B cell (primary cell): Measurements from ENCODE around the gene STAC. TPM values are rescaled to one million over a fixed set of nuclear protein-coding genes. Genes with fewer than 3 reads are reported as not detected.

ENCODE experiments used
- ATAC-seq: fragments of 200-7000 bp; cut with Tn5 transposase; one replicate; pipeline ENCODE4 v1.10.0; 2021; ENCODE audit warnings: low read depth, mild to moderate bottlenecking, moderate number of reproducible peaks, moderate library complexity
- CTCF ChIA-PET: fragments of 350-600 bp; sonication (Branson Sonifier 250); formaldehyde crosslinking; loops from one replicate; lab custom pipeline; 2021; ENCODE audit warnings: antibody characterized with exemption, inconsistent platforms; lab: Charles Lee
- POLR2A ChIA-PET: fragments of 350-600 bp; sonication (Branson Sonifier 250); formaldehyde crosslinking; loops from one replicate; lab custom pipeline; 2021; ENCODE audit warnings: antibody characterized with exemption; lab: Charles Lee
- DNase-seq: peaks from one replicate; pipeline ENCODE4 v3.0.0; 2013
- H2AFZ ChIP-seq: 2 replicates; pipeline ENCODE4 v1.6.1; 2012; ENCODE audit warnings: mild to moderate bottlenecking, low read depth, low read length; ENCODE audit not compliant: insufficient read depth, poor library complexity, severe bottlenecking
- H3K27ac ChIP-seq, 2 donors: 1 replicate in 1 of 2; 2 replicates in 1 of 2; pipeline ENCODE4 v1.5.1; 2012 to 2013; ENCODE audit warnings: low read length in 2 of 2, mild to moderate bottlenecking in 2 of 2, moderate library complexity in 1 of 2
- H3K27me3 ChIP-seq, 4 experiments: fragments of 200-600 bp in 1 of 4; sonication (generic) in 1 of 4; replicated peaks in 1 of 4; 1 replicate in 2 of 4; 2 replicates in 2 of 4; pipeline versions ENCODE4 v1.6.1 to v1.7.0; 2013 to 2016; ENCODE audit warnings: low read length in 3 of 4, mild to moderate bottlenecking in 2 of 4, mixed read lengths in 1 of 4, moderate library complexity in 1 of 4; ENCODE audit not compliant: insufficient read depth in 4 of 4, control insufficient read depth in 3 of 4; ENCODE audit errors: control extremely low read depth in 1 of 4
- H3K36me3 ChIP-seq, 2 experiments: replicated peaks in 1 of 2; 1 replicate in 1 of 2; 2 replicates in 1 of 2; pipeline versions ENCODE4 v1.6.1 to v1.7.1; 2013; ENCODE audit warnings: low read length in 1 of 2; ENCODE audit not compliant: insufficient read depth in 2 of 2, control insufficient read depth in 1 of 2; ENCODE audit errors: control extremely low read depth in 1 of 2, extremely low read depth in 1 of 2
- H3K4me1 ChIP-seq, 2 donors: fragments of 200-600 bp in 1 of 2; sonication (generic) in 1 of 2; 1 replicate in 1 of 2; 2 replicates in 1 of 2; pipeline versions ENCODE4 v1.5.1 to v1.6.1; 2013 to 2017; ENCODE audit warnings: low read length in 2 of 2; ENCODE audit not compliant: control insufficient read depth in 2 of 2, insufficient read depth in 2 of 2
- H3K4me2 ChIP-seq: replicated peaks from 2 replicates; pipeline ENCODE3; 2012; ENCODE audit warnings: mild to moderate bottlenecking, low read depth, low read length; ENCODE audit not compliant: poor library complexity, severe bottlenecking
- H3K4me3 ChIP-seq, 5 experiments: fragments of 200-600 bp in 1 of 5; sonication (generic) in 1 of 5; 1 replicate in 3 of 5; 2 replicates in 2 of 5; pipeline versions ENCODE4 v1.5.1 to v1.7.0; 2011 to 2016; ENCODE audit warnings: low read length in 4 of 5, mild to moderate bottlenecking in 4 of 5, low read depth in 2 of 5, control low read depth in 1 of 5, moderate library complexity in 1 of 5; ENCODE audit not compliant: insufficient read depth in 1 of 5; ENCODE audit errors: control extremely low read depth in 1 of 5, extremely low read depth in 1 of 5
- H3K79me2 ChIP-seq: fragments of 200-600 bp; sonication (generic); one replicate; pipeline ENCODE4 v1.6.0; 2016; ENCODE audit warnings: low read length; ENCODE audit not compliant: control insufficient read depth, insufficient read depth
- H3K9ac ChIP-seq: fragments of 200-600 bp; sonication (generic); 2 replicates; pipeline ENCODE4 v1.6.1; 2017; ENCODE audit warnings: mild to moderate bottlenecking, low read length, moderate library complexity
- H3K9me3 ChIP-seq, 3 donors: one replicate each; pipeline versions ENCODE4 v1.6.1 to v1.7.1; 2013; ENCODE audit warnings: low read length in 2 of 3; ENCODE audit not compliant: control insufficient read depth in 2 of 3, insufficient read depth in 1 of 3; ENCODE audit errors: control extremely low read depth in 1 of 3
- H4K20me1 ChIP-seq: 2 replicates; pipeline ENCODE4 v1.6.0; 2012; ENCODE audit warnings: mild to moderate bottlenecking, low read length; ENCODE audit not compliant: insufficient read depth, control insufficient read depth, poor library complexity, severe bottlenecking
- H3K27ac Mint-ChIP-seq: one replicate; pipeline ENCODE4 v1.8.0; 2021; ENCODE audit warnings: mixed read lengths
- H3K27me3 Mint-ChIP-seq: one replicate; pipeline ENCODE4 v1.8.0; 2021; ENCODE audit warnings: mixed read lengths
- H3K4me1 Mint-ChIP-seq: one replicate; pipeline ENCODE4 v1.8.0; 2021; ENCODE audit warnings: mixed read lengths
- H3K4me3 Mint-ChIP-seq: one replicate; pipeline ENCODE4 v1.8.0; 2021; ENCODE audit warnings: mixed read lengths
- H3K9me3 Mint-ChIP-seq: one replicate; pipeline ENCODE4 v1.8.0; 2022; ENCODE audit warnings: mixed read lengths; ENCODE audit not compliant: insufficient read depth
- CTCF ChIP-seq: fragments of 200-600 bp; IDR thresholded peaks from one replicate; pipeline ENCODE4 v1.8.0; 2022; ENCODE audit warnings: antibody characterized with exemption, mild to moderate bottlenecking
- EZH2 ChIP-seq: IDR thresholded peaks from 2 replicates; pipeline ENCODE4 v1.6.1; 2012; ENCODE audit warnings: borderline replicate concordance, low read depth, mild to moderate bottlenecking, moderate library complexity, low read length; ENCODE audit not compliant: insufficient read depth, poor library complexity, severe bottlenecking
- WGBS: methylation state at CpG from one replicate; pipeline ENCODE4 v1.1.5; 2013; ENCODE audit warnings: missing lambda C conversion rate; ENCODE audit not compliant: insufficient coverage; 5-methylcytosine and 5-hydroxymethylcytosine counted together
- intact Hi-C: fragments of 100-400 bp; cut with micrococcal nuclease; formaldehyde crosslinking; loops from one replicate; pipeline ENCODE4 v1.10.0; 2022
- polyA plus RNA-seq: library from polyadenylated mRNA; depleted of rRNA; stranded (reverse); fragments of >200 nt; gene quantifications from 2 replicates; pipeline ENCODE4 v1.2.3, GENCODE V29; 2012
- total RNA-seq, 2 donors: library from RNA; stranded (reverse); fragments of 120-200 nt in 1 of 2; gene quantifications; 1 replicate in 1 of 2; 2 replicates in 1 of 2; pipeline versions ENCODE4 v1.2.3 to v1.2.4, GENCODE V29; 2013 to 2022

Gene STAC
- total and polyA plus RNA-seq, 2 donors (not counting 1 experiment from before 2014, with no cell fraction given), result not detected

- H3K36me3 ChIP-seq, result no peaks in the 10 kb centered on the region
- TF ChIP-seq EZH2 (no peak), CTCF (no peak)
- no peaks in the 10 kb centered on the region for H4K20me1 ChIP-seq
- no peak overlapping the region for H3K4me3 Mint-ChIP-seq
- 79% methylated on average over 2 of the region's 4 CpGs for WGBS
- CTCF ChIA-PET, result no interaction called here
- no peaks in the 10 kb centered on the region for H3K27me3 Mint-ChIP-seq
- no peak overlapping the region for H3K27ac Mint-ChIP-seq
- H3K4me1 Mint-ChIP-seq, result no peaks in the 10 kb centered on the region
- intact Hi-C loops, result no loop called here
- peaks cover 0 to 2% (median 0%) of the 10 kb centered on the region in 4 experiments for H3K27me3 ChIP-seq
- DNase-seq, result no peak
- peaks cover 0 to 4% (median 0%) of the 10 kb centered on the region in 3 donors for H3K9me3 ChIP-seq
- H3K4me3 ChIP-seq, result no peak overlapping the region
- no peak overlapping the region for H3K4me2 ChIP-seq
- no peak for ATAC-seq
- H3K79me2 ChIP-seq, result no peaks in the 10 kb centered on the region
- POLR2A ChIA-PET, result no interaction called here
- H3K27ac ChIP-seq, result no peak overlapping the region
- H3K4me1 ChIP-seq, result no peaks in the 10 kb centered on the region
- H3K9ac ChIP-seq, result no peak overlapping the region
- no peaks in the 10 kb centered on the region for H3K9me3 Mint-ChIP-seq
- no peak overlapping the region for H2AFZ ChIP-seq
Measured at GRCh38 chr3:36364260-36364659, 16.0 kb upstream of the STAC start.

- Histone ChIP-seq H3K4me2 (no peak overlapping the region), H4K20me1 (no peaks in the 10 kb centered on the region), H3K9me3 (peaks cover 0 to 4% (median 0%) of the 10 kb centered on the region in 3 donors), H3K27ac (no peak overlapping the region), H3K36me3 (no peaks in the 10 kb centered on the region), H3K4me3 (no peak overlapping the region), H3K79me2 (no peaks in the 10 kb centered on the region), H3K27me3 (no peaks in the 10 kb centered on the region), H3K9ac (no peak overlapping the region), H3K4me1 (no peaks in the 10 kb centered on the region), H2AFZ (no peak overlapping the region)
- no peaks in the 10 kb centered on the region for H3K27me3 Mint-ChIP-seq
- ATAC-seq (no peak), DNase-seq (no peak)
- H3K4me1 Mint-ChIP-seq, result no peaks in the 10 kb centered on the region
- WGBS, result 76% methylated on average over 2 of the region's 3 CpGs
- H3K4me3 Mint-ChIP-seq, result no peak overlapping the region
- H3K27ac Mint-ChIP-seq, result no peak overlapping the region
- TF ChIP-seq CTCF, result no peak
- TF ChIP-seq EZH2, result no peak
- intact Hi-C loops, result no loop called here
- ChIA-PET CTCF (no interaction called here), POLR2A (no interaction called here)
- no peaks in the 10 kb centered on the region for H3K9me3 Mint-ChIP-seq
Measured at GRCh38 chr3:36365829-36366228, 14.5 kb upstream of the STAC start.
